ENCODE data around the gene PUM1.

The PUM1 gene

DNA sequence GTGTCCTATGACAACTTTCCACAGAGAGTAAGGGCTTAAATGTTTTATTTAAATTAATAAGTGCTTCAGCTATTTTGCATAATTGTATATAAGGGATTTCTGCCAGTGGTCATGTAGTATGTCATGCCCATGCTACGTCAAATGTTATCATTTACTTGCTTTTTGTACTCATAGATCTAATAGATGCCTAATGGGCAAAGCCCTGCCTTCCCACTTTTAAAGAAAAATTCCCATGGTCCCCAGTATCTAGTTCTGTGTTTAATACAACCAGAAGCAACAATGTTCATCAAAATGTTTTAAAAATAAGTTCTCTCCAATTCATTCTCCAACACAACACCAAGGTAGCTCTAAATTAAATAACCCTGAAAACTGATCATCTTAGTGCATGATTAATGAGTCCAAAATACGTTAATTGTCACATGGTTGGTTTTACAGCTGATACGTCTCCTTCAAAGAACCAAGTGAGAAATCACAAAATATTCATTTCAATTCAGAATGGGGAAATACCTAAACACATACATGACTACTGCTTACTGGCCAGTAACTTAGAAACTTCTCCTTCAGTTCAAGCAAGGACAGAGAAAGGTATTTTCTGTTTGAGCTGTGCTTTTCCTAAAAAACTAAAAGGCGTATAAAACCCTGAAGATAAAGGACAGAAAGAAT, 107.8 kb downstream of the PUM1 start:
- TF ChIP-seq, protein P1, sequence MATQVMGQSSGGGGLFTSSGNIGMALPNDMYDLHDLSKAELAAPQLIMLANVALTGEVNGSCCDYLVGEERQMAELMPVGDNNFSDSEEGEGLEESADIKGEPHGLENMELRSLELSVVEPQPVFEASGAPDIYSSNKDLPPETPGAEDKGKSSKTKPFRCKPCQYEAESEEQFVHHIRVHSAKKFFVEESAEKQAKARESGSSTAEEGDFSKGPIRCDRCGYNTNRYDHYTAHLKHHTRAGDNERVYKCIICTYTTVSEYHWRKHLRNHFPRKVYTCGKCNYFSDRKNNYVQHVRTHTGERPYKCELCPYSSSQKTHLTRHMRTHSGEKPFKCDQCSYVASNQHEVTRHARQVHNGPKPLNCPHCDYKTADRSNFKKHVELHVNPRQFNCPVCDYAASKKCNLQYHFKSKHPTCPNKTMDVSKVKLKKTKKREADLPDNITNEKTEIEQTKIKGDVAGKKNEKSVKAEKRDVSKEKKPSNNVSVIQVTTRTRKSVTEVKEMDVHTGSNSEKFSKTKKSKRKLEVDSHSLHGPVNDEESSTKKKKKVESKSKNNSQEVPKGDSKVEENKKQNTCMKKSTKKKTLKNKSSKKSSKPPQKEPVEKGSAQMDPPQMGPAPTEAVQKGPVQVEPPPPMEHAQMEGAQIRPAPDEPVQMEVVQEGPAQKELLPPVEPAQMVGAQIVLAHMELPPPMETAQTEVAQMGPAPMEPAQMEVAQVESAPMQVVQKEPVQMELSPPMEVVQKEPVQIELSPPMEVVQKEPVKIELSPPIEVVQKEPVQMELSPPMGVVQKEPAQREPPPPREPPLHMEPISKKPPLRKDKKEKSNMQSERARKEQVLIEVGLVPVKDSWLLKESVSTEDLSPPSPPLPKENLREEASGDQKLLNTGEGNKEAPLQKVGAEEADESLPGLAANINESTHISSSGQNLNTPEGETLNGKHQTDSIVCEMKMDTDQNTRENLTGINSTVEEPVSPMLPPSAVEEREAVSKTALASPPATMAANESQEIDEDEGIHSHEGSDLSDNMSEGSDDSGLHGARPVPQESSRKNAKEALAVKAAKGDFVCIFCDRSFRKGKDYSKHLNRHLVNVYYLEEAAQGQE (IDR thresholded peaks at IDR 0.05; ENCODE audit: insufficient read depth in 1 of 2, low read depth in 2 of 2, low read length in 2 of 2), result no peak
- no peak for TF ChIP-seq POLR2AphosphoS5 (IDR thresholded peaks at IDR 0.05; ENCODE audit: low read depth, low read length)
- TF ChIP-seq SIN3A (IDR thresholded peaks at IDR 0.05; ENCODE audit: borderline replicate concordance, insufficient read depth, low read length), result no peak
- no peak for TF ChIP-seq TAF1 (IDR thresholded peaks at IDR 0.05; ENCODE audit: borderline replicate concordance, insufficient read depth, low read length)
- no peak for TF ChIP-seq FOXP2 (optimal IDR thresholded peaks at IDR 0.05; ENCODE audit: borderline replicate concordance, extremely low read depth, extremely low read length, insufficient read depth)

DNA sequence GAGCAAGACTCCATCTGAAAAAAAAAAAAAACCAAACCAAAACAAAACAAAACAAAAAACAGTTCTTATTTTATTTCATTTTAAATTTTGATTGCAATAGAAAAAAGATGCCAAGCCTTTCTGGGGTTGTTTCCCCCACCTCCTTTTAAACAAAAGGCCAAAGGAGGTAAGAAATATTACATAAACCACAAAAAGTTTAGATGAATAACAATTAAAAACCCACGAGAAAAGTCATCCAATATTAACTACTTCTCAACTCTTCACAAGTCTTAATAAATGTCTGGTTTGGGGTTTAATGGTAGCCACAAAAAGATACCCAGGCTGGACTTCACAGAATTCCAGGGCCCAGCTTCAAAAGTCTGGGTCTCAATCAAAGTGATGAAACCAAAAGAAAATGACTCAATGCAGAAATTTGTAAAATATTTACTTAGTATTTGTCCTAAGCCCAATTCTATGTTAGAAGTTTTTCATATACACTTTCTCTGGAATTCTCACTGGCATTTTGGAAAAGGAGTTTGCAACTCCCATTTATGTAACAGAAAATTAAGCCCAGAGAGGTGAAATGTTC, 110.0 kb downstream of the PUM1 start:
- no peak for TF ChIP-seq POLR2AphosphoS5 (IDR thresholded peaks at IDR 0.05; ENCODE audit: low read depth, low read length)
- no peak for TF ChIP-seq TAF1 (IDR thresholded peaks at IDR 0.05; ENCODE audit: borderline replicate concordance, insufficient read depth, low read length)
- no peak for TF ChIP-seq SIN3A (IDR thresholded peaks at IDR 0.05; ENCODE audit: borderline replicate concordance, insufficient read depth, low read length)
- TF ChIP-seq, protein P1 (IDR thresholded peaks at IDR 0.05; ENCODE audit: insufficient read depth in 1 of 2, low read depth in 2 of 2, low read length in 2 of 2), result no peak
- TF ChIP-seq FOXP2 (optimal IDR thresholded peaks at IDR 0.05; ENCODE audit: borderline replicate concordance, extremely low read depth, extremely low read length, insufficient read depth), result no peak

DNA sequence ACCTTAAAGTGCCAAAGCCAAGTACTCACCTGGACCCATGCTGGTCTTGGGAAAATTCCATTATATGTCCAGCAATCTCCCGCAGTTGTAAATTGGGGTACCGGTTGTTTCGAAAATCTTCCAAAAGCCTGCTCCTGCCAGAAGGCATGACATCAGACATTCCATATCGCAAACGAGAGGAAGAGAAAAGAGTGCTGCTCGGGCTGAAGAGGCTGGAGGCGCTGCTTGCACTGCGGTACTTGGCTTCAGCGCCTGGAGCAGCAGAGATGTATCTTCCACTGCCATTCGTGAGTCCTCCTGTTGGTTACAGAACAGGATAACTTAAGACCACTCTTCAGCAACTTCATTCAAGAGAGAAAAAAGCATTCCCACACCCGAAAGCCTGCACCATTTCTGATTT, 111.8 kb downstream of the PUM1 start:
- no peak for TF ChIP-seq POLR2AphosphoS5 (IDR thresholded peaks at IDR 0.05; ENCODE audit: low read depth, low read length)
- no peak for TF ChIP-seq SIN3A (IDR thresholded peaks at IDR 0.05; ENCODE audit: borderline replicate concordance, insufficient read depth, low read length)
- TF ChIP-seq FOXP2 (optimal IDR thresholded peaks at IDR 0.05; ENCODE audit: borderline replicate concordance, extremely low read depth, extremely low read length, insufficient read depth), result no peak
- TF ChIP-seq TAF1 (IDR thresholded peaks at IDR 0.05; ENCODE audit: borderline replicate concordance, insufficient read depth, low read length), result no peak
- TF ChIP-seq, protein P1 (IDR thresholded peaks at IDR 0.05; ENCODE audit: insufficient read depth in 1 of 2, low read depth in 2 of 2, low read length in 2 of 2), result no peak

DNA sequence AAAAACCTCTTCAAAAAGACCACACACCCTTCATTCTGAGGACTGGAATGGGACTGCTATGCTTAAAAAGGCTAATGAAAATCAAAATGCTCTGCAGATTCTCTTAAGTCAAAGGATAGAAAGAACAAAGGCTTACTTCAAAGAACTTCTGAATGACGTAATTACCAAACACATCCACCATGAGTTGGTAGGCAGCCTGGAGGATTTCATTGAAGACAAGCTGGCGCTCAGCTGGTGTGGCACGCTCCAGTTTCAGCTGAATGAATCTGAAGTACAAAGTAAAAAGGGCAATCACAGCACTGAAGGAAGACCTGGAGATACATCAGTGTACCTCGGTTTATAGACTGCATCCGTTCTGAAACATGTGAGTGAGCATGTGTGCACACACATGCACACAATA, 113.4 kb downstream of the PUM1 start:
- no peak for TF ChIP-seq FOXP2 (optimal IDR thresholded peaks at IDR 0.05; ENCODE audit: borderline replicate concordance, extremely low read depth, extremely low read length, insufficient read depth)
- TF ChIP-seq POLR2AphosphoS5 (IDR thresholded peaks at IDR 0.05; ENCODE audit: low read depth, low read length), result no peak

DNA sequence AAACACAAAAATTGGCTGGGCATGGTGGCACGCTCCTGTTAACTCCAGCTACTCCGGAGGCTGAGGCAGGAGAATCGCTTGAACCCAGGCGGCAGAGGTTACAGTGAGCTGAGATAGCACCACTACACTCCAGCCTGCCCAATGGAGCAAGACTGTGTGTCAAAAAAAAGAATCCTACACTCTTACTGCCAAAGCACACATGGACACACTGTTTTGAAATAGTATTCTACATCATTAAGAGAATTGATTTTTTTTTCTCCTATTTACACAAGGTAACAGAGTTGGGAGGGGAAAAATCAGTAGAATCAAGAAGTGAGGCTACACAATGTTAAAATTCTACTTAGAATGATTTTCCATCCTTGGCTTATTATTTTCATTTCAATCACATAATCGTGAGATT, 114.8 kb downstream of the PUM1 start:
- TF ChIP-seq POLR2AphosphoS5 (IDR thresholded peaks at IDR 0.05; ENCODE audit: low read depth, low read length) (no peak), TAF1 (IDR thresholded peaks at IDR 0.05; ENCODE audit: borderline replicate concordance, insufficient read depth, low read length) (no peak), FOXP2 (optimal IDR thresholded peaks at IDR 0.05; ENCODE audit: borderline replicate concordance, extremely low read depth, extremely low read length, insufficient read depth) (no peak), SIN3A (IDR thresholded peaks at IDR 0.05; ENCODE audit: borderline replicate concordance, insufficient read depth, low read length) (no peak)
- TF ChIP-seq, protein P1 (IDR thresholded peaks at IDR 0.05; ENCODE audit: insufficient read depth in 1 of 2, low read depth in 2 of 2, low read length in 2 of 2), result no peak

Data from PFSK-1 (cell line).